ENCODE data around the gene WSCD2.

The WSCD2 gene

DNA sequence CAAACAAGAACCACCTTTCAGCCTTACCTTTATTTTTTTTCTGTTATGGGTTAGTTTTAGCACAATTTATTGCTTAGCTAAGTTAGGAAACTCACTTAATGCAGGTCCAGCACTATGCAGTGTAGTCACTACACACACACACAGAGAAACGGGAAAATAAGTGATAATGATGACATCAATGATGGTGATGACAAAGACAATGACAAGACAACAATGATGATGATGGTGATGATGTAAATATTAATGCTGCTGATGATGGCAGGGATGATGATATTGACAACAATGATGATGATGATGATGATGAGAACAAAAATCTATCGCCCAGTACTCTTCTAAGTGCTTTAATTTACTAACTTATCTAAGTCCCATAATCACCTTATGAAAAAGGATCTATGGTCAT, 41.1 kb downstream of the WSCD2 start:
- TF ChIP-seq, protein P1, sequence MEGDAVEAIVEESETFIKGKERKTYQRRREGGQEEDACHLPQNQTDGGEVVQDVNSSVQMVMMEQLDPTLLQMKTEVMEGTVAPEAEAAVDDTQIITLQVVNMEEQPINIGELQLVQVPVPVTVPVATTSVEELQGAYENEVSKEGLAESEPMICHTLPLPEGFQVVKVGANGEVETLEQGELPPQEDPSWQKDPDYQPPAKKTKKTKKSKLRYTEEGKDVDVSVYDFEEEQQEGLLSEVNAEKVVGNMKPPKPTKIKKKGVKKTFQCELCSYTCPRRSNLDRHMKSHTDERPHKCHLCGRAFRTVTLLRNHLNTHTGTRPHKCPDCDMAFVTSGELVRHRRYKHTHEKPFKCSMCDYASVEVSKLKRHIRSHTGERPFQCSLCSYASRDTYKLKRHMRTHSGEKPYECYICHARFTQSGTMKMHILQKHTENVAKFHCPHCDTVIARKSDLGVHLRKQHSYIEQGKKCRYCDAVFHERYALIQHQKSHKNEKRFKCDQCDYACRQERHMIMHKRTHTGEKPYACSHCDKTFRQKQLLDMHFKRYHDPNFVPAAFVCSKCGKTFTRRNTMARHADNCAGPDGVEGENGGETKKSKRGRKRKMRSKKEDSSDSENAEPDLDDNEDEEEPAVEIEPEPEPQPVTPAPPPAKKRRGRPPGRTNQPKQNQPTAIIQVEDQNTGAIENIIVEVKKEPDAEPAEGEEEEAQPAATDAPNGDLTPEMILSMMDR (IDR thresholded peaks at IDR 0.05): no peak

DNA sequence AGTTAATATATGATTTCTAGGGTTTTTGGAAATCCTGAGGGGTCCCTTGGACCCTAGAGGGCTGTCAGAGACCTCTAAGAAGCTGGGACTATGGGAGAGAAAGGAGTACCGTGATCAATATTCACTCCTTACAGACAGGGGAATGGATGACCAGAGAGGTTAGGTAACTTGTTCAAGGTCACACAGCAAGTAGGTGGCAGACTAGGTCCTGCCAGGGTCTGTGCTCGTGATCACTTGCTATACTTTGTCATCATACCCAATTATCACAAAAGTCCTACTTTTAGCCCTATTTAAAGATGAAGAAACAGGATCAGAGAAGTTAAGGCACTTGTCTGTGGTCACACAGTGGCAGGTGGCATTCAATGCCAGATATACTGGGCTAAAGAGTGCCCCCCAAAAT, 42.9 kb downstream of the WSCD2 start:
- TF ChIP-seq, protein P1 (IDR thresholded peaks at IDR 0.05): no peak

DNA sequence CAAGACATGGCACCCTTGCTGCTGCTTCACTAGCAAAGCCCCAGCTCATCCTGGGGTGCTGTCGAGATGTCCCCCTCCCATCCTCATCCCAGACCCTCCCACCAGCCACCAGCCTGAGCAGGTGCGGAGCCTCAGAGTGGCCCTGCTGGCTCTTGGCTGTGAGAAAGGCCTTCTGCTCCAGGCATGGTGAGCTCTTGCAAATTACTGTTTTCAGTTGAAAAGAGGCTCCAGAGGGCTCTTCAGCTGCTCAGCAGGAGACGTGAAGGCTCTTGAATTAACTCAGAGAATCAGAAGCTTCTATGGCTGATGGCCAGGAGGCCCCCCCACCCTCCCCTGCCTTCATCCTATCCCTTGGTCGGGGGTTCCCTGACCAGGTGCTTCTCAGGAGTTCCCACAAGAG, 44.1 kb downstream of the WSCD2 start:
- TF ChIP-seq, protein P1 (IDR thresholded peaks at IDR 0.05): no peak

DNA sequence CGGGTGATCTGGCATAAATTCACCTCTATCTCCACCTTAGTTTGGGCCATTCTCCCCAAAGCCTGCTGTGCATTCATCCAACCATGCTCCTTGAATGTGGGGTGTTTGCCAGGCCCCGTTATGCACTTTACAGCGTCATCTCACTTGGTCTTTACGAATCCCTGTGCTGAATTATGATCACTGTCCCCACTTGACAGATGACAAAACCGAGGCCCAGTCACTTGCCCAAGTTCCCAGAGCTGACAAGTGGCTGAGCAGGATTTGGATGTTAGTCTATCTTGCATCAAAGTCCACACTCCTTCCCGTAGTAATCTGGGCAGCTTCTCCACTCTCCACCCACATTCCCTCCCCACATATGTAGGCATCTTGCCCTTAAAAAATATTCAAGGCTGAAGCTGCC, 44.8 kb downstream of the WSCD2 start:
- TF ChIP-seq, protein P1 (IDR thresholded peaks at IDR 0.05): no peak

DNA sequence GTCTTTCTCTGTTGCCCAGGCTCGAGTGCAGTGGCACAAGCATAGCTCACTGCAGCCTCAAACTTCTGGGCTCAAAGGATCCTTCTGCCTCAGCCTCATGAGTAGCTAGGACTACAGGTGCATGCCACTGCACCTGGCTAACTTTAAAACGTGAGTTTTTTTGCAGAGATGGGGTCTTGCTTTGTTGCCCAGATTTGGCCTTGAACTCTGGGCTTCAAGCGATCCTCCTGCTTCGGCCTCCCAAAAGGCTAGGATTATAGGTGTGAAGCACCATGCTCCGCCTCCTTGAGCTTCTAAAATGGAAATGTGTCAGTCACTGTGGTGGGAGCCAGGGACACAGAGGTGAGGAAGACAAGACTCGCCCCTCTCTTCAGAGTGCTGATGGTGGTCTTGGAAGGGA, 45.6 kb downstream of the WSCD2 start:
- TF ChIP-seq, protein P1 (IDR thresholded peaks at IDR 0.05): no peak

DNA sequence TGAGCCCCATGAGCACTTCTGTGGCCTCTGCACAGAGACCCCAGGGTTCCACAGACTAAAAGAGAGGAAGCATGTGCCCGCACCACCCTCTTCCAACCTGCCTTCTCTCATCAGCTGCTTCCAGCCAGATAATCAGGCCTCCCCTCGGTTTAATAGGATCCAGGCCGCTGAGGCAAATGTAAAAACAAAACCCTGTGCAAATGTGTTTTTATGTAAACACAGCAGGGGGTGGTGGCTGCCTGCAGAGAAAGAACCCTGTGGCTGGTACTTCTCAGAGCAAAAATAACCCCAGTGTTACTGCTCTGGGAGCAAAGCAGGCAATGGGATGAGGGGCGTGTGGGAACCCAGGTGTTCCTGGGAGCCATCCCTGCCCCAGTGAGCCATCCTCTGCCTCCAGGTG, 46.2 kb downstream of the WSCD2 start:
- TF ChIP-seq, protein P1 (IDR thresholded peaks at IDR 0.05): no peak

DNA sequence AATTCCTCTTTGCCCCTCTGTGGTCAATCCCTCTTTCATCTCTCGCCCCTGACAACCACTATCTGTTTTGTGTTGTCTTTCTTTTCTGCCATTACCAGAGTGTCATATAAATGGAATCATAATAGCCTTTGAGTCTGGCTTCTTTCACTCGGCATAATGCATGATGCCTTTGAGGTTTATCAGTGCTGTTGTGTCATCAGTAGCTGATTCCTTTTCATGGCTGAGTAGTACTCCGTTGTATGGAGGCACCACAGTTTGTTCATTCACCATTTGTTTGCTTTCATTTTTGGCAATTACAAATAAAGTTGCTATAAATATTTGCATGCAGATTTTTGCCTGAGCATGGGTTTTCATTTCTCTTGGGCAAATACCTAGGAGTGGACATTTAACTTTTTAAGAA, 47.2 kb downstream of the WSCD2 start:
- TF ChIP-seq, protein P1 (IDR thresholded peaks at IDR 0.05): no peak

DNA sequence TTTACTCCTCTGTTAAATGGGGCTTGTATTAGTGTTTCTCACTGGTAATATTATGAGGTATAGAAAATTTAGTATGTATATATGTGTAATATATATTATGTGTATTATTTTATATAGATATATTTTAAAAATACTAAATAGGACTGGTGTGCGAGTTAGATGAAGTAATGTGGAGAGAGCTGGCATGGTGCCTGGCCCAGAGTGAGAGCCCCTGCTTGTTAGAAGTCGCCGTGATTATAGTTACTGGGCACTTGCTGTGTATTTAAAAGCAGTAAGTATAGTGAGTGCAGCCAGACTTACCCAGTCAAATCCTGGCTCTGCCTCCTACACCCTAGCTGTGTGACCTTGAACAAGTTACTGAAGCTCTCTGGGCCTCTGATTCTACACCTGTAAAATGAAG, 48.0 kb downstream of the WSCD2 start:
- TF ChIP-seq, protein P1 (IDR thresholded peaks at IDR 0.05): no peak
